Muscle of leg (tissue), 11 donors: ENCODE results near the gene SIGLEC9. TPM values are rescaled to one million over a fixed set of nuclear protein-coding genes. Genes with fewer than 3 reads are reported as not detected.
"Not testable (repeated sequence)": the region's sequence is repeated elsewhere in the genome, so short reads cannot be mapped to it uniquely, and the experiment has no call there.

Experiments
- DNase-seq: peaks from one replicate; pipeline ENCODE4 v3.0.0; 2013
- H3K27ac ChIP-seq: one replicate; pipeline ENCODE4 v1.5.1; 2013; ENCODE audit warnings: mild to moderate bottlenecking, low read length, control low read depth
- H3K27me3 ChIP-seq: one replicate; pipeline ENCODE4 v1.6.1; 2013; ENCODE audit warnings: low read length; ENCODE audit not compliant: control insufficient read depth, insufficient read depth
- H3K36me3 ChIP-seq: one replicate; pipeline ENCODE4 v1.6.1; 2013; ENCODE audit warnings: low read length; ENCODE audit not compliant: control insufficient read depth, insufficient read depth
- H3K4me1 ChIP-seq: one replicate; pipeline ENCODE4 v1.6.1; 2013; ENCODE audit warnings: low read length; ENCODE audit not compliant: control insufficient read depth, insufficient read depth
- H3K4me3 ChIP-seq: one replicate; pipeline ENCODE4 v1.5.1; 2013; ENCODE audit warnings: low read length, control low read depth
- H3K9me3 ChIP-seq: replicated peaks from 2 replicates; pipeline ENCODE4 v1.6.1; 2013; ENCODE audit warnings: low read depth, low read length; ENCODE audit not compliant: control insufficient read depth
- WGBS: methylation state at CpG from one replicate; pipeline ENCODE4 v1.1.5; 2013; ENCODE audit warnings: missing lambda C conversion rate; ENCODE audit not compliant: insufficient coverage; 5-methylcytosine and 5-hydroxymethylcytosine counted together
- polyA plus RNA-seq, 8 donors: library from polyadenylated mRNA; unstranded; fragments of 120-200 nt; gene quantifications; one replicate each; pipeline versions ENCODE4 v1.2.1 to v1.2.3, GENCODE V29; 2013; ENCODE audit warnings: inconsistent platforms in 1 of 8, low replicate concordance in 1 of 8; ENCODE audit not compliant: insufficient read length in 8 of 8, insufficient read depth in 1 of 8
- total RNA-seq: library from RNA; stranded (reverse); fragments of 120-200 nt; gene quantifications from one replicate; pipeline ENCODE4 v1.2.4, GENCODE V29; 2013

Gene SIGLEC9
- total and polyA plus RNA-seq, 9 donors = 0.53 to 1.4 (median 1.1) TPM

DNA sequence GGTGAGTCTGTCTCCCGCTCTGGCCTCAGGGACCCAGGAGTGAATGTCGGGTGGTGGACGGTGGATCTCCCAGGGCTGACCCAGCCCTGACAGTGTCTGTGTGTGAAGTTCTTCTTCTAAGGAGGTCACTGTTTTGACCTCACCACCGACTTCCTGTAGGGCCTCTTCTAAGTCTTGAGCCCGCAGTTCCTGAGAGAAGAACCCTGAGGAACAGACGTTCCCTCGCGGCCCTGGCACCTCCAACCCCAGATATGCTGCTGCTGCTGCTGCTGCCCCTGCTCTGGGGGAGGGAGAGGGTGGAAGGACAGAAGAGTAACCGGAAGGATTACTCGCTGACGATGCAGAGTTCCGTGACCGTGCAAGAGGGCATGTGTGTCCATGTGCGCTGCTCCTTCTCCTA, 17.4 kb downstream of the SIGLEC9 start, which contains the start of gene SIGLEC7:
Gene SIGLEC7 (plus strand): TSS at position 183 of the 400 bp plus-strand sequence. CDS start 69 bp downstream, at position 252.
- Histone ChIP-seq H3K27me3 (no peaks in the 10 kb centered on the region), H3K4me3 (no peak within 1 kb of the TSS), H3K36me3 (no peaks in the 10 kb centered on the region), H3K9me3 (no peaks in the 10 kb centered on the region), H3K27ac (peak within 1 kb of the TSS; percentile 7), H3K4me1 (peaks cover 3% of the 10 kb centered on the region)
- DNase-seq = peak; percentile 67
- WGBS = 74% methylated on average over 8 of the region's 14 CpGs

DNA sequence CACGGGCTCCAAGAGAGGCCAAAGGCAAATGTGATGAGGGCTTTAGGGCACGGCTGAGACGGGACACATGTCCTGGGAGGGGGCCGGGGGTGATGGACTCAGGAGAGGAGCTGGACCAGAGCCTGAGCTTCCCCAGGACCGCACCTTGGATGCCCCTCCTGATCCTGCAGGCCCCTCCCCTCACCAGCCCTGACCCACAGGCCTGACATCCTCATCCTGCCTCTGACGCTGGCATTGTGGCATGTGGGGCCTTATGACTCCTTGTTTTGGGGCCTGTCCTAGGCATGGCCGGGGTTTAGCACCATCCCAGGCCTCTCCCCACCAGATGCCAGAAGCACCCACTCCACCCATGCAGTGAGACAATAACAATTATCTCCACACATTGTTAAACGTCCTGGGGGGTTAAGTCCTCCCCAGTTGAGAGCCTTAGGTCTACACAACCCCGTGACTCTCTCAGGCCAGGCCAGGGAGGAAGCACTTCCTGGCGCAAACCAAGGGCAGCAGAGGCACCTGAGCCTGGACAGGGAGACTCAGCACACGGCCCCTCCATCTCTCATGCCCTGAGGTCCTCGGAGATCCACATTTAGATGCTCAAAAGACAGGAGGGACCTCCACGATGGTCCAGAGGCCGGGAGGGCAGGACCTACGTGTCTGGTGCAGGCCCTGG, 18.2 kb downstream of the SIGLEC9 start:
- H3K36me3 ChIP-seq, H3K4me1 ChIP-seq, H3K4me3 ChIP-seq, H3K9me3 ChIP-seq, H3K27me3 ChIP-seq, DNase-seq: not testable (repeated sequence)
- peak overlapping the region; percentile 7 for H3K27ac ChIP-seq
- WGBS = 86% methylated on average over 1 of the region's 15 CpGs

DNA sequence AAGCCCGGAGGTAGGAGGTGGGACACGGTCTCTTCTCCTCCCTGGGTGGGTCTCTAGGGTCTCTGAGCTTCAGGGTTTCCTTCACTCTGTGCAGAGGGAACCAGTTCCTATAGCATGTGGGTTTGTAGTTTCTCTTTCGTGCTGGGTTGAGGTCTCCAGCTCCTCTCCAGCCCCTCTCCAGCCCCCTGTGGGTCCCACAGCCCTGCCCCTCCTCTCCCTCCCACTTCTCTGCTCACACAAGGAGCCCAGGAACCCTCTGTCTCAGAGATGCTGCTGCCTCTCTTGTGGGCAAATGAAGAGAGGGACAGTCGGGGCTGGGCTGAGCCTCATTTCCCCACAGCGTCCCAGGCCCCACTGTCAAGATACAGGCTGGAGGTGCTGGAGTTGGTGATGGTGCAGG, 18.8 kb downstream of the SIGLEC9 start:
- no peaks in the 10 kb centered on the region for H3K27me3 ChIP-seq
- no CpG with 5 or more reads among the region's 5 CpGs for WGBS

DNA sequence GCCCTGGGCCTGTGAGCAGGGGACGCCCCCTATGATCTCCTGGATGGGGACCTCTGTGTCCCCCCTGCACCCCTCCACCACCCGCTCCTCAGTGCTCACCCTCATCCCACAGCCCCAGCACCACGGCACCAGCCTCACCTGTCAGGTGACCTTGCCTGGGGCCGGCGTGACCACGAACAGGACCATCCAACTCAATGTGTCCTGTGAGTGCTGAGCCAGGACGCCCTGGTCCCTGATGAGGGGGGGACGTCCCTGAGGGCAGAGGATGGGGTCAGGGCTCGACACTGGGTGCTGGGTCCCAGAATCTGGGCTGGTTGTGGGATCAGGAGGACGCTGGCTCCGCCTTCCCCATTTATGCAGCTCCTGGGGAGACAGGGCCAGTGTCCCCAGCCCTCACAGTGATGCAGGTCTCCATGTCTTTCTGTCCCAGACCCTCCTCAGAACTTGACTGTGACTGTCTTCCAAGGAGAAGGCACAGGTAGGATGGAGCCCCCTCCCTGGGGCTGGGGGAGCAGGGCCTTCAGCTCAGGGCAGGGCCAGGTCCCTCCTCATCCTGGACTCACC, 19.9 kb downstream of the SIGLEC9 start:
- no peak for DNase-seq
- Histone ChIP-seq H3K27ac (no peak overlapping the region), H3K9me3 (no peaks in the 10 kb centered on the region), H3K4me1 (no peaks in the 10 kb centered on the region), H3K36me3 (no peaks in the 10 kb centered on the region), H3K4me3 (no peak overlapping the region), H3K27me3 (no peaks in the 10 kb centered on the region)
- WGBS = 79% methylated on average over 9 of the region's 11 CpGs

More for the DNA sequence above, 18.8 kb downstream of the SIGLEC9 start:
- Histone ChIP-seq H3K9me3 (no peaks in the 10 kb centered on the region), H3K27ac (no peak overlapping the region), H3K36me3 (no peaks in the 10 kb centered on the region), H3K4me3 (no peak overlapping the region), H3K4me1 (no peaks in the 10 kb centered on the region)
- no peak for DNase-seq

- DNase-seq = no peak
- H3K4me1 ChIP-seq = no peaks in the 10 kb centered on the region
- no peak overlapping the region for H3K27ac ChIP-seq
- no peaks in the 10 kb centered on the region for H3K36me3 ChIP-seq
- no peaks in the 10 kb centered on the region for H3K27me3 ChIP-seq
- WGBS = no CpG with 5 or more reads among the region's 4 CpGs
- no peak overlapping the region for H3K4me3 ChIP-seq
- no peaks in the 10 kb centered on the region for H3K9me3 ChIP-seq
Observed at GRCh38 chr19:51145916-51146493, 21.3 kb downstream of the SIGLEC9 start.

DNA sequence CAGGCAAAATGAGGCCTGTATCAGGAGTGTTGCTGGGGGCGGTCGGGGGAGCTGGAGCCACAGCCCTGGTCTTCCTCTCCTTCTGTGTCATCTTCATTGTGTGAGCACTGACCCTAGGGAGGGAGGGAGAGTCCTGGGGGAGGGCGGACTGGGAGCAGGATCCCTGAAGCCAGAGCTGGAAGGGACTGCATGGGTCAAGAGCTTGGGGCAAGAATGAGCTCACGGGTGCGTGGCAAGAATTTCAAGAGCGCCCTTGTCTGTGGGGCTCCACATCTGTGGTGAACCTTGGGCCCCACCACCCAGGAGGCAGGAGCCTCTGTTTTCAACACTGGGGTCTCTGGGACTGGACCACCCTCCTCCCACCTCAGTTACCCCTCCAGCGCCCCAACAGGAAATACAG, 22.0 kb downstream of the SIGLEC9 start:
- Histone ChIP-seq H3K9me3 (no peaks in the 10 kb centered on the region), H3K27ac (no peak overlapping the region), H3K36me3 (no peaks in the 10 kb centered on the region), H3K4me3 (no peak overlapping the region), H3K27me3 (no peaks in the 10 kb centered on the region), H3K4me1 (no peaks in the 10 kb centered on the region)
- 87% methylated on average over 3 of the region's 7 CpGs for WGBS
- DNase-seq = no peak

- DNase-seq = peak; percentile 26
- Histone ChIP-seq H3K27me3 (no peaks in the 10 kb centered on the region), H3K9me3 (no peaks in the 10 kb centered on the region), H3K4me3 (no peak overlapping the region), H3K27ac (no peak overlapping the region), H3K36me3 (no peaks in the 10 kb centered on the region), H3K4me1 (no peaks in the 10 kb centered on the region)
- no CpG with 5 or more reads among the region's 1 CpG for WGBS
Observed at GRCh38 chr19:51147663-51148062, 23.0 kb downstream of the SIGLEC9 start.

GRCh38 chr19:51148580-51148979, 23.9 kb downstream of the SIGLEC9 start:
- H3K4me3 ChIP-seq = no peak overlapping the region
- DNase-seq = peak; percentile 24
- no peak overlapping the region for H3K27ac ChIP-seq

DNA sequence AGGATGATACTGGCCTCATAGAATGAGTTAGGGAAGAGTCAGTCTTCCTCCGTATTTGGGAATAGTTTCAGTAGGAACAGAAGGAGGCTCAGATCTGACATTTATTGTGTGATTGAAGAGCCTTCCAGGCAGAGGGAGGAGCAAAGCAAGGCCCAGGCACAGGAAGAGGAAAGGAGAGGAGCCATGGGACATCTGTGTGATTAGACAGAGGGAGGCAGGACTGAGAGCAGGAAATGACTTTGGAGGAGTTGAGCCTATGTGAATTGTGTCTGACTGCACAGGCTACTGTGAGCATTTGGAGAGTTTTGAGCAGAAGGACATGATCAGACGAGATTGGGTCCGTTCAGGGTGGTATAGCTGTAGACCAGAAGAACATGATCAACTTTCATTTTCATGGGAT, 25.9 kb downstream of the SIGLEC9 start:
- H3K36me3 ChIP-seq = no peaks in the 10 kb centered on the region
- no peaks in the 10 kb centered on the region for H3K4me1 ChIP-seq
- WGBS = 60% methylated on average over 3 of the region's 3 CpGs
- H3K27me3 ChIP-seq = no peaks in the 10 kb centered on the region
- H3K9me3 ChIP-seq = no peaks in the 10 kb centered on the region
- DNase-seq = no peak
- H3K4me3 ChIP-seq = no peak overlapping the region
- H3K27ac ChIP-seq = no peak overlapping the region

More at GRCh38 chr19:51148580-51148979, 23.9 kb downstream of the SIGLEC9 start:
- H3K27me3 ChIP-seq = no peaks in the 10 kb centered on the region
- no CpG with 5 or more reads among the region's 3 CpGs for WGBS
- no peaks in the 10 kb centered on the region for H3K36me3 ChIP-seq
- no peaks in the 10 kb centered on the region for H3K9me3 ChIP-seq
- no peaks in the 10 kb centered on the region for H3K4me1 ChIP-seq

- Histone ChIP-seq H3K9me3 (no peaks in the 10 kb centered on the region), H3K27me3 (no peaks in the 10 kb centered on the region), H3K4me3 (no peak overlapping the region), H3K36me3 (no peaks in the 10 kb centered on the region), H3K27ac (no peak overlapping the region), H3K4me1 (no peaks in the 10 kb centered on the region)
- WGBS = 50% methylated on average over 2 of the region's 2 CpGs
- DNase-seq = no peak
Observed at GRCh38 chr19:51156710-51157109, 32.0 kb downstream of the SIGLEC9 start.
